Ishikawa (cell line): ENCODE data around the gene SLC25A12.

Experiments
- CEBPB ChIP-seq: IDR thresholded peaks from 2 replicates; pipeline ENCODE4 v1.6.1; 2012
- EP300 ChIP-seq: IDR thresholded peaks from 2 replicates; pipeline ENCODE4 v1.6.1; 2012; ENCODE audit warnings: borderline replicate concordance
- FOXM1 ChIP-seq: IDR thresholded peaks from 2 replicates; pipeline ENCODE4 v1.6.1; 2012; ENCODE audit warnings: low read depth, borderline replicate concordance
- MAX ChIP-seq: IDR thresholded peaks from 2 replicates; pipeline ENCODE4 v1.6.1; 2012
- NFIC ChIP-seq: IDR thresholded peaks from 2 replicates; pipeline ENCODE4 v1.6.1; 2012
- REST ChIP-seq: IDR thresholded peaks from 2 replicates; pipeline ENCODE4 v1.6.1; 2012; ENCODE audit warnings: low read depth, mild to moderate bottlenecking
- TCF12 ChIP-seq: IDR thresholded peaks from 2 replicates; pipeline ENCODE4 v1.6.1; 2012; ENCODE audit warnings: low read depth
- ZBTB7A ChIP-seq: IDR thresholded peaks from 2 replicates; pipeline ENCODE4 v1.6.1; 2012; ENCODE audit warnings: low read depth

GRCh38 chr2:171792886-171793580 is 101.0 kb downstream of the SLC25A12 start:
- no peak for TF ChIP-seq CEBPB
- TF ChIP-seq ZBTB7A, result no peak
- no peak for TF ChIP-seq FOXM1
- TF ChIP-seq EP300, result no peak
- TF ChIP-seq NFIC, result no peak
- no peak for TF ChIP-seq TCF12
- TF ChIP-seq MAX, result no peak
- TF ChIP-seq REST, result no peak
